ENCODE measurements around the gene TSEN54.

TSEN54 gene

DNA sequence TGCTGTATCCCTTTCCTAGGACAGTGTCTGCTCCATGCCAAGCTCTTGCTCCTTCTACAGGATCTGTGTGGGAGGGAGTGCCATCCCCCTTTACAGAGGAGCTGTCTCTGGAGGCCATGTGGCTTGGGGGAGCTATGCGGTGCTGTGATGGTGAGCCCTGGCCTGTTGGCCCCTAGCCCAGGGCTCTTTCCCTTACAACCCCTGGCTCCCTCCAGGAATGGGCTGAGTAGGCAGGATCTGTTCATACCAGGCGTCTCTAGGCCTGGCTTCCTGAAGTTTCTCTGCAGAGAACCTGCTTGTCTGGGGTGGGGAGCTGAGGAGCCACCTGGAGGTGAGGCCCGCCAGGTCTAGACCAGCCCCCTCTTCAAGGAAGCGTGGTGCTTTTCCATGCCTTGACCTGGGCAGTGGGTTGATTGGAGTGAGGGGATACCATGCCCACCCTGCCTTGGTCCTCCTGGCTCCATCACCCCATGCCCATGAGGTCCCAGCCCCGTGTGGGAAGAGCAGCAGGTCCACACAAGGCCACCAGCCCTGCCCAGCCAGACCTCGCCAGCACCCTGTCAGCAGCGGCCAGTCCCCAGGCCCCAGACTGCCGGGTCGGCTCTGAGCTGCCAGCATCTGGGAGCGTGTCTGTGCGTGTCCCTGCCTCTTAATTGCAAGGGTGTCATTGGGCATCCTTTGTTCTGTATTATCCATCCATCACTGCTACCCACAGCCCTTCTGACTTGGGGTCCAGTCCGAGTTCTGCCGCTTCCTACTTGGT lies 23.8 kb downstream of the TSEN54 start:
- TF ChIP-seq ZBTB7A (IDR thresholded peaks at IDR 0.05; ENCODE audit: low read depth) (no peak), FOXM1 (IDR thresholded peaks at IDR 0.05; ENCODE audit: borderline replicate concordance, low read depth) (no peak), RAD21 (IDR thresholded peaks at IDR 0.05; ENCODE audit: low read depth) (no peak), CREB1 (IDR thresholded peaks at IDR 0.05; ENCODE audit: low read depth) (no peak), EP300 (IDR thresholded peaks at IDR 0.05; ENCODE audit: borderline replicate concordance) (no peak), EGR1 (IDR thresholded peaks at IDR 0.05) (no peak)
- TF ChIP-seq, protein P1, sequence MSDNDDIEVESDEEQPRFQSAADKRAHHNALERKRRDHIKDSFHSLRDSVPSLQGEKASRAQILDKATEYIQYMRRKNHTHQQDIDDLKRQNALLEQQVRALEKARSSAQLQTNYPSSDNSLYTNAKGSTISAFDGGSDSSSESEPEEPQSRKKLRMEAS (IDR thresholded peaks at IDR 0.05): no peak

DNA sequence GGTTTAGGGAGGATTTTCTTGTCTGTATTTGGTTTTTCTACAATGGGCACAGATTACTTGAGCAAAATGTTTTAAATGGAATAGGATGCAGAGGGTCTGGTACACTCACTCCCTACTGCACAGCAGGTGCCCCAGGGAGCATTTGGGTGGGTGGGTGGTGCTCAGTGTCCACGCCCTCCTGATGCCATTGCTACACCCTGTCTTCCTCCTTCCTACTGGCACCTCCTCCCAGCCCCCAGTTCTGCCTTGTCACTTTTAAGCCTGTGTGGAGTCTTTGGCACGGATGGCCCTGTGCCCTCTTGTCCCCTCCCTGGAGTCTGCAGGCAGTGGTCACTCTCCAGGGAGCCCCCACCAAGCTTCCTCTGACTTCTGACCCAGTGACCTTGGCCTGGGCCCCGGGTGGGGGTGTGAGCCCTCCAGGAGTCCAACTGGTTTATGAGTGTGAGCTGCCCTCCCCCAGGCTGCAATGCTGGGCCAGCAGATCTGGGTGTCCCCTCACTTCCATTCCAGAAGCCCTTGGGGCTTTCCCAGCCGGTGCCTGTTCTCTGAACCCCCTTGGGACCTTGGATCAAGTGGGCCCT lies 24.7 kb downstream of the TSEN54 start:
- TF ChIP-seq ZBTB7A (IDR thresholded peaks at IDR 0.05; ENCODE audit: low read depth) (no peak), EP300 (IDR thresholded peaks at IDR 0.05; ENCODE audit: borderline replicate concordance) (no peak), RAD21 (IDR thresholded peaks at IDR 0.05; ENCODE audit: low read depth) (no peak), FOXM1 (IDR thresholded peaks at IDR 0.05; ENCODE audit: borderline replicate concordance, low read depth) (no peak)
- TF ChIP-seq, protein P2, sequence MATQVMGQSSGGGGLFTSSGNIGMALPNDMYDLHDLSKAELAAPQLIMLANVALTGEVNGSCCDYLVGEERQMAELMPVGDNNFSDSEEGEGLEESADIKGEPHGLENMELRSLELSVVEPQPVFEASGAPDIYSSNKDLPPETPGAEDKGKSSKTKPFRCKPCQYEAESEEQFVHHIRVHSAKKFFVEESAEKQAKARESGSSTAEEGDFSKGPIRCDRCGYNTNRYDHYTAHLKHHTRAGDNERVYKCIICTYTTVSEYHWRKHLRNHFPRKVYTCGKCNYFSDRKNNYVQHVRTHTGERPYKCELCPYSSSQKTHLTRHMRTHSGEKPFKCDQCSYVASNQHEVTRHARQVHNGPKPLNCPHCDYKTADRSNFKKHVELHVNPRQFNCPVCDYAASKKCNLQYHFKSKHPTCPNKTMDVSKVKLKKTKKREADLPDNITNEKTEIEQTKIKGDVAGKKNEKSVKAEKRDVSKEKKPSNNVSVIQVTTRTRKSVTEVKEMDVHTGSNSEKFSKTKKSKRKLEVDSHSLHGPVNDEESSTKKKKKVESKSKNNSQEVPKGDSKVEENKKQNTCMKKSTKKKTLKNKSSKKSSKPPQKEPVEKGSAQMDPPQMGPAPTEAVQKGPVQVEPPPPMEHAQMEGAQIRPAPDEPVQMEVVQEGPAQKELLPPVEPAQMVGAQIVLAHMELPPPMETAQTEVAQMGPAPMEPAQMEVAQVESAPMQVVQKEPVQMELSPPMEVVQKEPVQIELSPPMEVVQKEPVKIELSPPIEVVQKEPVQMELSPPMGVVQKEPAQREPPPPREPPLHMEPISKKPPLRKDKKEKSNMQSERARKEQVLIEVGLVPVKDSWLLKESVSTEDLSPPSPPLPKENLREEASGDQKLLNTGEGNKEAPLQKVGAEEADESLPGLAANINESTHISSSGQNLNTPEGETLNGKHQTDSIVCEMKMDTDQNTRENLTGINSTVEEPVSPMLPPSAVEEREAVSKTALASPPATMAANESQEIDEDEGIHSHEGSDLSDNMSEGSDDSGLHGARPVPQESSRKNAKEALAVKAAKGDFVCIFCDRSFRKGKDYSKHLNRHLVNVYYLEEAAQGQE (IDR thresholded peaks at IDR 0.05; ENCODE audit: low read depth): no peak
- TF ChIP-seq, protein P1 (IDR thresholded peaks at IDR 0.05): no peak

DNA sequence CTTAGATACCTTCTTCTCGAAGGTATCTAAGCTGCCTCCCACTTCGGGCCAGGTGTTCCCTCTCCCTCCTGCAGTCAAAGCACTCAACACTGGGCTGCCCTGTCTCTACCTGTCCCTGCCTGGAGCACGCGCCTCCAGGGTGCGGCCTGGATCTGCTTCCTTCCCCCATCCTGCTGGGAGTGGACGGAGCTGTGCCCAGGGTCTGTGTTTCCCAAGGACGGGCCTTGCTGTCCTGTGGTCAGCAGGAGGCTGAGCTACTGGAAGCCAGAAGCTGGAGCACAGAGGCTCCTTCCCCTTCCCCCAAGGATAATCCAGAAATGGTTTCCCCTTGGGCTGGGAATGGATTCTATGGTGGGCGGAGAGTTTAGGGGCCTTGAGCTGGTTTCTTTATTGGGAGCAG lies 25.9 kb downstream of the TSEN54 start:
- TF ChIP-seq ZBTB7A (IDR thresholded peaks at IDR 0.05; ENCODE audit: low read depth) (no peak), YY1 (IDR thresholded peaks at IDR 0.05; ENCODE audit: low read depth) (no peak), EP300 (IDR thresholded peaks at IDR 0.05; ENCODE audit: borderline replicate concordance) (no peak), TCF12 (IDR thresholded peaks at IDR 0.05; ENCODE audit: low read depth) (no peak), TEAD4 (IDR thresholded peaks at IDR 0.05) (no peak)
- TF ChIP-seq, protein P2 (IDR thresholded peaks at IDR 0.05; ENCODE audit: low read depth): no peak
- TF ChIP-seq, protein P3, sequence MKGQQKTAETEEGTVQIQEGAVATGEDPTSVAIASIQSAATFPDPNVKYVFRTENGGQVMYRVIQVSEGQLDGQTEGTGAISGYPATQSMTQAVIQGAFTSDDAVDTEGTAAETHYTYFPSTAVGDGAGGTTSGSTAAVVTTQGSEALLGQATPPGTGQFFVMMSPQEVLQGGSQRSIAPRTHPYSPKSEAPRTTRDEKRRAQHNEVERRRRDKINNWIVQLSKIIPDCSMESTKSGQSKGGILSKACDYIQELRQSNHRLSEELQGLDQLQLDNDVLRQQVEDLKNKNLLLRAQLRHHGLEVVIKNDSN (IDR thresholded peaks at IDR 0.05): no peak

DNA sequence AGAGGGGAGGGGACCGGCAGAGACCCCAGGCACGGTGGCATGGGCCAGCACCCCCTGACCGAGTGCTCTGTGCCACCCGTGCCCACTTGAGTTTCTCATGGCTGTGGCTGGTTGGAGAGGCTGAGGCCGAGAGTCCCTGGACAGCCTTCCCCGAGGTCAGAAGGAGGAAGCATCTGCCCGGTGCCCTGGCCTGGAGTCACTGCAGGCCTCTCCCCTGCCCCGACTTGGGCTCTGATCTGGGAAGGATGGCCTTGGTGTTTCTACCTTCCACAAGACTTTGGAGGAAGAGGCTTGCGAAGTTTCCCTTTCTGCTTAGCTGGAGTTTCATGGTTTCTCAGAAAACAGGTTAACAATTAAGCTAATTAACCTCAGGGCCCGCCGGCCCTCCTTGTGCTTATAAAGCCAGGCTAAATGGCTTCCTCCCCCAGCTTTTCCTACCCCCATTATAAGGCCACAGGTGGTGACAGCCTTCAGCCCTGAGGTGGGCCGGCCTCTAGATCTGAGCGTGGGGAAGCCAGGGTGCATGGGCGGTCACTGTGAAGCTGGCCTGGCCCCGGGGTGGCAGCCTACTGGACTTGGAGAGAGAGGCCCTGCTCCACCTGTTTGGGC lies 26.5 kb downstream of the TSEN54 start:
- TF ChIP-seq TEAD4 (IDR thresholded peaks at IDR 0.05): no peak
- TF ChIP-seq NFIC (IDR thresholded peaks at IDR 0.05): no peak
- TF ChIP-seq, protein P1 (IDR thresholded peaks at IDR 0.05): no peak
- no peak for TF ChIP-seq ZBTB7A (IDR thresholded peaks at IDR 0.05; ENCODE audit: low read depth)
- TF ChIP-seq, protein P3 (IDR thresholded peaks at IDR 0.05): no peak
- TF ChIP-seq YY1 (IDR thresholded peaks at IDR 0.05; ENCODE audit: low read depth): no peak
- TF ChIP-seq FOXM1 (IDR thresholded peaks at IDR 0.05; ENCODE audit: borderline replicate concordance, low read depth): no peak
- no peak for TF ChIP-seq CEBPB (IDR thresholded peaks at IDR 0.05)
- no peak for TF ChIP-seq TAF1 (IDR thresholded peaks at IDR 0.05; ENCODE audit: low read depth)

DNA sequence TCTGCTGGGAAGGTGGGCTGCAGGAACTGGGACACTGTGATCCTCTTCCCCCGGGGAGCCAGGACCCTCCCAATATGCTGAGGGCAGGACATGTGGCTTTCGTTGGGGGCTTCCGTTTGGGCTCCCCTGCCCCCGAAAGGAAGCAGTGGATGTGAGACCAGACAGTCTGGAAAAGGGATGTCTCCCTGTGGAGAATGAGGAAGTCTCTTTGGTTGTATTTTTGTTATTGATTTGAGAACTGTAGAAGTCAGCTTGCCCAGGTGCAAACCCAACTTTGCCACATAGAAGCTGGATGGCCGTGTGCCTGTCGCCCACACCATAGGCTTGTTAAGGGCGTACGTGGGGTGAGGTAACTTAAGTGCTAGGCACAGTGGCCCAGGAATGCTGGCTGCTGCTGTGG lies 27.9 kb downstream of the TSEN54 start:
- no peak for TF ChIP-seq TCF12 (IDR thresholded peaks at IDR 0.05; ENCODE audit: low read depth)
- no peak for TF ChIP-seq EGR1 (IDR thresholded peaks at IDR 0.05)
- no peak for TF ChIP-seq EP300 (IDR thresholded peaks at IDR 0.05; ENCODE audit: borderline replicate concordance)
- TF ChIP-seq RAD21 (IDR thresholded peaks at IDR 0.05; ENCODE audit: low read depth): no peak

DNA sequence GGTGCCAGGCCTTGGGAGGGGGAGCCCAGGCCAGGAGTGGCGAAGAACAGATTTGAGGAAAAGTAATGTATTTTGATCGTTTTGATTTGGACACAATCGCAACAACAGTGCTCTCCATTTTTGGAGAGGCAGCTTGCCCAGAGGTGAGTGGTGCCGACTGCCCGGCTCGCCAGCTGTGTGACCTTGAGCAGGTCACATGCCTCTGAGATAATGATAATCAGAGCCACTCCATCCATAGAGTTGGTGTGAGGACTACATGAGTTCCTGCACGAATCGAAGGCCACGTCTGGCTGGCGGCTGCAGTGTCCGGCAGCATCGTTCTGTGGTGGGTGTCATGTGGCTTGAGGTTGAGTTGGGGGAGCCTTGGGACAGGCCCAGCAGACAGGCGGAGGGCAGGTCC lies 29.9 kb downstream of the TSEN54 start:
- TF ChIP-seq EP300 (IDR thresholded peaks at IDR 0.05; ENCODE audit: borderline replicate concordance) (no peak), CREB1 (IDR thresholded peaks at IDR 0.05; ENCODE audit: low read depth) (no peak), TAF1 (IDR thresholded peaks at IDR 0.05; ENCODE audit: low read depth) (no peak), NFIC (IDR thresholded peaks at IDR 0.05) (no peak), EGR1 (IDR thresholded peaks at IDR 0.05) (no peak), YY1 (IDR thresholded peaks at IDR 0.05; ENCODE audit: low read depth) (no peak), TEAD4 (IDR thresholded peaks at IDR 0.05) (no peak), CEBPB (IDR thresholded peaks at IDR 0.05) (no peak), RAD21 (IDR thresholded peaks at IDR 0.05; ENCODE audit: low read depth) (no peak), FOXM1 (IDR thresholded peaks at IDR 0.05; ENCODE audit: borderline replicate concordance, low read depth) (no peak), TCF12 (IDR thresholded peaks at IDR 0.05; ENCODE audit: low read depth) (no peak), ZBTB7A (IDR thresholded peaks at IDR 0.05; ENCODE audit: low read depth) (no peak)
- TF ChIP-seq, protein P1 (IDR thresholded peaks at IDR 0.05): no peak
- TF ChIP-seq, protein P3 (IDR thresholded peaks at IDR 0.05): no peak
- TF ChIP-seq, protein P2 (IDR thresholded peaks at IDR 0.05; ENCODE audit: low read depth): no peak

Measured in Ishikawa (cell line).